Neuronal stem cell (in vitro differentiated cells): ENCODE data around the gene FAM149A.

Experiments used
- DNase-seq: peaks from one replicate; pipeline ENCODE4 v3.0.0-alpha.2; 2013; ENCODE audit warnings: low spot score
- H2AFZ ChIP-seq: one replicate; pipeline ENCODE4 v1.6.1; 2013; ENCODE audit warnings: mild to moderate bottlenecking, low read length, inconsistent platforms
- H2AK5ac ChIP-seq: 2 replicates; pipeline ENCODE4 v1.6.1; 2013; ENCODE audit warnings: low read depth, mild to moderate bottlenecking, inconsistent platforms, low read length, moderate library complexity, mixed read lengths
- H2BK120ac ChIP-seq: 2 replicates; pipeline ENCODE4 v1.6.1; 2013; ENCODE audit warnings: low read depth, mild to moderate bottlenecking, inconsistent platforms, low read length, moderate library complexity, mixed read lengths
- H2BK12ac ChIP-seq: one replicate; pipeline ENCODE4 v1.6.1; 2013; ENCODE audit warnings: low read length, inconsistent platforms
- H2BK15ac ChIP-seq: 2 replicates; pipeline ENCODE4 v1.6.1; 2013; ENCODE audit warnings: mild to moderate bottlenecking, low read length, inconsistent platforms, mixed read lengths
- H2BK5ac ChIP-seq: one replicate; pipeline ENCODE4 v1.6.1; 2013; ENCODE audit warnings: inconsistent platforms, mild to moderate bottlenecking, low read length, moderate library complexity
- H3K14ac ChIP-seq: one replicate; pipeline ENCODE4 v1.6.1; 2013; ENCODE audit warnings: low read length, inconsistent platforms
- H3K18ac ChIP-seq: 2 replicates; pipeline ENCODE4 v1.6.1; 2013; ENCODE audit warnings: low read length, inconsistent platforms
- H3K23ac ChIP-seq: 2 replicates; pipeline ENCODE4 v1.6.1; 2013; ENCODE audit warnings: low read depth, mild to moderate bottlenecking, mixed read lengths, low read length, inconsistent platforms; ENCODE audit not compliant: poor library complexity
- H3K27ac ChIP-seq: replicated peaks from 3 replicates; pipeline ENCODE4 v1.5.1; 2013; ENCODE audit warnings: low read length, inconsistent platforms
- H3K27me3 ChIP-seq, 3 experiments: 2 replicates each; pipeline ENCODE4 v1.6.1; 2013; ENCODE audit warnings: low read length in 3 of 3, mild to moderate bottlenecking in 2 of 3, inconsistent platforms in 1 of 3, low read depth in 1 of 3, mixed read lengths in 1 of 3, moderate library complexity in 1 of 3; ENCODE audit not compliant: control insufficient read depth in 3 of 3, insufficient read depth in 3 of 3
- H3K36me3 ChIP-seq, 2 donors: replicated peaks in 1 of 2; 2 replicates each; pipeline ENCODE4 v1.6.1; 2013; ENCODE audit warnings: low read length in 2 of 2; ENCODE audit not compliant: control insufficient read depth in 2 of 2, insufficient read depth in 2 of 2
- H3K4ac ChIP-seq: 2 replicates; pipeline ENCODE4 v1.6.1; 2013; ENCODE audit warnings: inconsistent platforms, mild to moderate bottlenecking, low read length, moderate library complexity
- H3K4me1 ChIP-seq, 2 donors: 1 replicate in 1 of 2; 2 replicates in 1 of 2; pipeline ENCODE4 v1.6.1; 2013; ENCODE audit warnings: low read length in 2 of 2, low read depth in 1 of 2; ENCODE audit not compliant: control insufficient read depth in 2 of 2, insufficient read depth in 1 of 2
- H3K4me2 ChIP-seq: one replicate; pipeline ENCODE4 v1.6.1; 2013; ENCODE audit warnings: mild to moderate bottlenecking, low read length, inconsistent platforms; ENCODE audit not compliant: insufficient read depth, poor library complexity, severe bottlenecking
- H3K4me3 ChIP-seq, 2 donors: 2 replicates each; pipeline ENCODE4 v1.5.1; 2013; ENCODE audit warnings: low read length in 2 of 2, mild to moderate bottlenecking in 2 of 2, inconsistent platforms in 1 of 2, moderate library complexity in 1 of 2
- H3K79me1 ChIP-seq: one replicate; pipeline ENCODE4 v1.6.1; 2013; ENCODE audit warnings: low read depth, mild to moderate bottlenecking, inconsistent platforms, low read length, moderate library complexity
- H3K9ac ChIP-seq: one replicate; pipeline ENCODE4 v1.6.1; 2013; ENCODE audit warnings: mild to moderate bottlenecking, low read depth, low read length, inconsistent platforms; ENCODE audit not compliant: poor library complexity
- H3K9me3 ChIP-seq, 2 donors: replicated peaks in 1 of 2; 2 replicates each; pipeline versions ENCODE3 to v1.6.1; 2013; ENCODE audit warnings: low read length in 2 of 2, mild to moderate bottlenecking in 2 of 2, inconsistent platforms in 1 of 2, low read depth in 1 of 2, mixed read lengths in 1 of 2, moderate library complexity in 1 of 2; ENCODE audit not compliant: control insufficient read depth in 2 of 2, insufficient read depth in 1 of 2
- H4K8ac ChIP-seq: one replicate; pipeline ENCODE4 v1.6.1; 2013; ENCODE audit warnings: low read depth, mild to moderate bottlenecking, inconsistent platforms, low read length, moderate library complexity
- H4K91ac ChIP-seq: one replicate; pipeline ENCODE4 v1.6.1; 2013; ENCODE audit warnings: low read length, low read depth, mild to moderate bottlenecking, inconsistent platforms; ENCODE audit not compliant: poor library complexity
- WGBS, 2 donors: extraction: QIAGEN DNeasy Blood & Tissue Kit; methylation state at CpG; one replicate each; pipeline ENCODE4 v1.1.7; 2013; ENCODE audit warnings: missing lambda C conversion rate in 2 of 2, mixed read lengths in 1 of 2; ENCODE audit not compliant: insufficient read length in 2 of 2, insufficient replicate concordance in 1 of 2; ENCODE audit errors: extremely low coverage in 2 of 2; 5-methylcytosine and 5-hydroxymethylcytosine counted together

Gene FAM149A

GRCh38 chr4:186148336-186148975 is 44.0 kb downstream of the FAM149A start:
- Histone ChIP-seq H2BK120ac (no peak overlapping the region), H3K27me3 (peaks cover 0 to 25% (median 10%) of the 10 kb centered on the region in 3 experiments), H3K36me3 (no peaks in the 10 kb centered on the region), H3K9ac (no peak overlapping the region), H3K4me3 (no peak overlapping the region), H3K4ac (no peak overlapping the region), H2AK5ac (no peak overlapping the region), H4K91ac (no peak overlapping the region), H2BK12ac (no peak overlapping the region), H3K23ac (no peak overlapping the region), H2BK5ac (no peak overlapping the region), H4K8ac (no peak overlapping the region), H3K9me3 (no peaks in the 10 kb centered on the region), H3K14ac (no peak overlapping the region), H3K4me2 (no peak overlapping the region), H2AFZ (no peak overlapping the region), H3K79me1 (no peaks in the 10 kb centered on the region), H3K18ac (no peak overlapping the region), H2BK15ac (no peak overlapping the region), H3K27ac (no peak overlapping the region), H3K4me1 (peaks cover 8% of the 10 kb centered on the region in 2 donors)
- no peak for DNase-seq
- WGBS, 2 donors: no CpG with 5 or more reads among the region's 1 CpG

GRCh38 chr4:186149872-186150271 is 45.4 kb downstream of the FAM149A start:
- Histone ChIP-seq H2BK120ac (no peak overlapping the region), H3K14ac (no peak overlapping the region), H2BK5ac (no peak overlapping the region), H2BK15ac (no peak overlapping the region), H4K8ac (no peak overlapping the region), H3K27ac (no peak overlapping the region), H3K18ac (no peak overlapping the region), H3K27me3 (peaks cover 0 to 17% (median 10%) of the 10 kb centered on the region in 3 experiments), H4K91ac (no peak overlapping the region), H3K36me3 (no peaks in the 10 kb centered on the region), H2AK5ac (no peak overlapping the region), H3K9me3 (no peaks in the 10 kb centered on the region), H3K4me2 (no peak overlapping the region), H2BK12ac (no peak overlapping the region), H3K4ac (no peak overlapping the region), H3K79me1 (no peaks in the 10 kb centered on the region), H2AFZ (no peak overlapping the region), H3K9ac (no peak overlapping the region), H3K4me1 (peaks cover 3% of the 10 kb centered on the region in 2 donors), H3K23ac (no peak overlapping the region), H3K4me3 (no peak overlapping the region)
- no peak for DNase-seq
- no CpG with 5 or more reads among the region's 14 CpGs for WGBS, 2 donors

GRCh38 chr4:186150926-186151325 is 46.4 kb downstream of the FAM149A start:
- Histone ChIP-seq H3K14ac (no peak overlapping the region), H3K9ac (no peak overlapping the region), H3K4me2 (no peak overlapping the region), H3K4me3 (no peak overlapping the region), H3K4me1 (no peaks in the 10 kb centered on the region), H3K4ac (no peak overlapping the region), H3K36me3 (no peaks in the 10 kb centered on the region), H3K27ac (no peak overlapping the region), H3K23ac (no peak overlapping the region), H2AFZ (no peak overlapping the region), H3K9me3 (no peaks in the 10 kb centered on the region), H2BK12ac (no peak overlapping the region), H3K18ac (peak overlapping the region; percentile 35), H3K79me1 (no peaks in the 10 kb centered on the region), H2BK120ac (no peak overlapping the region), H2AK5ac (no peak overlapping the region), H2BK5ac (no peak overlapping the region), H2BK15ac (no peak overlapping the region), H3K27me3 (peaks cover 0 to 9% (median 7%) of the 10 kb centered on the region in 3 experiments), H4K8ac (no peak overlapping the region), H4K91ac (no peak overlapping the region)
- DNase-seq: no peak
- WGBS, 2 donors: no CpG with 5 or more reads among the region's 13 CpGs

GRCh38 chr4:186151499-186151898 is 47.0 kb downstream of the FAM149A start:
- H4K91ac ChIP-seq: no peak overlapping the region
- H4K8ac ChIP-seq: no peak overlapping the region
- H3K4me2 ChIP-seq: no peak overlapping the region
- H2AK5ac ChIP-seq: no peak overlapping the region
- peaks cover 0 to 3% (median 2%) of the 10 kb centered on the region in 3 experiments for H3K27me3 ChIP-seq
- no peak overlapping the region for H2BK12ac ChIP-seq
- no peak overlapping the region for H3K14ac ChIP-seq
- H3K9ac ChIP-seq: no peak overlapping the region
- no CpG with 5 or more reads among the region's 7 CpGs for WGBS, 2 donors
- no peak overlapping the region for H2AFZ ChIP-seq
- H3K4me3 ChIP-seq: no peak overlapping the region
- H3K18ac ChIP-seq: no peak overlapping the region
- H3K27ac ChIP-seq: no peak overlapping the region
- no peaks in the 10 kb centered on the region for H3K9me3 ChIP-seq
- no peak overlapping the region for H2BK5ac ChIP-seq
- H2BK120ac ChIP-seq: no peak overlapping the region
- DNase-seq: no peak
- no peaks in the 10 kb centered on the region for H3K36me3 ChIP-seq
- no peaks in the 10 kb centered on the region for H3K79me1 ChIP-seq
- no peak overlapping the region for H2BK15ac ChIP-seq
- no peak overlapping the region for H3K4ac ChIP-seq
- no peaks in the 10 kb centered on the region for H3K4me1 ChIP-seq
- H3K23ac ChIP-seq: no peak overlapping the region
